Stimulated activated naive CD8-positive, alpha-beta T cell treated with anti-CD3 and anti-CD28 coated beads, Interleukin-15, Interleukin-2, amounts not matched to agents 100 U/mL and 50 U/mL, for 24 hours (primary cell): ENCODE data around the gene PICALM.
"Not testable (repeated sequence)": the region's sequence is repeated elsewhere in the genome, so short reads cannot be mapped to it uniquely, and the experiment has no call there.

Source experiments
- ATAC-seq: fragments of 150-1000 bp; cut with Tn5 transposase; one replicate; pipeline ENCODE4 v1.10.0; 2021
- DNase-seq: peaks from one replicate; pipeline ENCODE4 v3.0.0; 2021

The PICALM gene

DNA sequence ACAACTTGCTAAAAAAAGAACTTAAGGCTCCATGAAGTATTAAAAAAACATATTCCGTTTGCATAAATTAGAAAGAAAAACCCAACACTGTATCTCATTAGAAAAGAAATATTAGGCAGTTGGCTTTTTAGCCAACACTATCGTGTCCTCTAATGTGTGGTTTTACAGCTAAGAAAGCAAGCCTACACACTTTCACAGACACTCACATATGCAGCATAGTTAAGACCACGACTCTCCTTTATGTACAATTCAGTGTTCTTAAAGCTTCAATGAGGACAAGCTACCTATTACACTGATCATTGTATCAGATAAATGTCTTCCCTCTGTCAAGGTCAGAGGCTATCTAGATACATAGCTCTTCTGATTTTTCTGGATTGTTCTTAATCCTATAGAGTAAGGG, 80.1 kb downstream of the PICALM start:
- DNase-seq, result no peak
- no peak for ATAC-seq

DNA sequence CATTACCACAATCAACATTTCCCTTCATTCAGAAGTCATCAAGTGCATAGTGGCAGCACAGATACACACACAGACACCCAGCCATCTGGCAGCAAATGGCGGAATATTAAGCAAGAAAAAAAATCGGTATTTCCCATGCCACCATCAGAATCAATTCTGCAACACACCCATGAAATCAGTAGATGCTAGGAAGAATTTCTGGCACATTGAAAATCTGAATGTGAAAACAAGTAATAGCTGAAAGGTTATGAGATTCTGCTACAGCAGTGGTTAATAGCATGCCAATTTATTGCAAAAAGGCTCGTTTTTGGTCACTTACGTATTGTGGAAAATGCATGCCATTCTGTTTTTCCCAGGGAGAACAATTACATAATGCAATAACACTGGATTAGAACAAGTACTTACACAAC, 91.1 kb downstream of the PICALM start:
- DNase-seq (no peak), ATAC-seq (no peak)

DNA sequence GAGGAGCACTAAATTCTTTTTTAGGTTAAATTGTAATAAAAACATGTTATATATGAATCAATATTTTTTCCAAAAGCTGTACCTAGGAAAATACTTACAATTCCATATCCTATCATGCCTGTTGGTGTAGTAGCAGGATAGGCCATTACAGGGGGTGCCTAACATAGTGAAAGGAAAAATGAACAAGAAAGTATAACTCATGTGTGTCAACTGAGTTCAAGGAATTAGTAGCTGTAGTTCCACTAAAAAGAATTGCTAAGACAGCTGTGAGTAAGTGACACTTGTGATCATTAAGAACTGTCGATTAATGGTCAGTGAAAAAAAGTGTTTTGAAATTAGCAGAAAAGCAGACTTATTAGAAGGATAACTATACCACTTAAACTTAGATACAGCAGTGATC, 92.4 kb downstream of the PICALM start:
- DNase-seq (no peak), ATAC-seq (no peak)

DNA sequence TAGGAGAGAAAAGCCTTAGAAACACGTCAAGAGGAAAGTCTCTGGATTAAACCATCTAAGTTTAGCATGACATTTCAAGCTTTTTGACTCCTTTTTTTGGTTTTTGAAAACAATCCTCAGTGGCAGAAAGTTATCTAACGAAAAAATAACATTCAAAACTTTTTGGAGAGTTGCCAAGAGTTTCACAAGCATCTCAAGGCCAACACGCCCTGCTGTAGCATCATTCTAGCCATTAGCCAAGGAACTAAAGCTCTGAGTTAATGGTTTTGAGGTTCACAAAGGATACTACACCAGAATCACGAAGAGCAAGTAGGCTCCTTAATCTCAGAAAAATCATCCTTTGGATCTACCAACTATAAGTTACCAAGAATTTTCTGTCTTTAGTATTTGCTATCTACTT, 94.8 kb downstream of the PICALM start:
- ATAC-seq (no peak), DNase-seq (no peak)

DNA sequence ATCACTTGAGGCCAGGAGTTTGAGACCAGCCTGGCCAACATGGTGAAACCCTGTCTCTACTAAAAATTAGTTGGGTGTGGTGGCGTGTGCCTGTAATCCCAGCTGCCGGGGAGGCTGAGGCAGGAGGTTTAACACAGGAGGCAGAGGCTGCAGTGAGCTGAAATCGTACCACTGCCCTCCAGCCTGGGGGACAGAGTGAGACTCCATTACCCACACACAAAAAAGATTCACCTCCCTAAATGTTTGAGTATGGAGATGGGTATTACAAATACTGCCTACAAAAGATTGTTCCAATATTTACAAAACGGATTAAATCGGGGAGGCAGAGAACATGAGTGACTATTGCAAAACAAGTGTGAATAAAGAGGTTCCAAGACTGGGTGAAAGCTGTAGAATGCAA, 98.3 kb downstream of the PICALM start:
- ATAC-seq (no peak), DNase-seq (no peak)

DNA sequence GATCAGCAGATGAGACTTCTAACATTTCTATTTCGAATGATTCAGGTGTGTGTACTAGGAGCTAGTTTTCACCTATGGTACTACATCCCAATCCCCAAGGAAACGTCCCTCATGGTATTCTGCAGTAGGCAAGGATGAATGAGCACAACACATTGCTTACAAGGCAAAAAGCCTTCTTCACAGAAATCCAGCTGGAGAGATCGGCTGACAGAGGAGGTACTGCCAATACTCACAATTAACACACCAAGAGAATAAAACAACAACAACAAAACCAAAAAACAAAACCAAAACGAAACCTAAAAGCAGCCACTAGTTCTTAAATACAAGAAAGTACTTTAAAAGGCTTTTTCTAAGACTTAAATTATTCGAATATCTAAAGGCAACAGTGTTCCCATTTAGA, 101.4 kb downstream of the PICALM start:
- ATAC-seq (no peak), DNase-seq (no peak)

DNA sequence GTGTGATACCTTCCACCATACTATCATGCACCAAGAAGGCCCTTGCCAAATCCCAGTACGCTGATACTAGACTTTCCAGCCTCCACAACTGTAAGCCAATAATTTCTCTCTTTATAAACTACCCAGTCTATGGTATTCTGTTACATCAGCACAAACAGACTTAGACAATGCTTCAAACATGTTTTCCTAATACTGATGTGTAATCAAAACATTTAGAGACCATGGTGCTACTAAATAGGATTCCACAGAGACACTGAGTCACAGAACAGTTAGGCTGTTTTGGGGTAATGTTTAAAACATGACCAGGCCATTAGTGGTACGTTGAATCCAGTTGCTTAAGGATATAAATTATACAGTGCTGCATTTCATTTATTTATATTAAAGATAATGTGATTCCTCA, 103.7 kb downstream of the PICALM start:
- DNase-seq (no peak), ATAC-seq (no peak)

DNA sequence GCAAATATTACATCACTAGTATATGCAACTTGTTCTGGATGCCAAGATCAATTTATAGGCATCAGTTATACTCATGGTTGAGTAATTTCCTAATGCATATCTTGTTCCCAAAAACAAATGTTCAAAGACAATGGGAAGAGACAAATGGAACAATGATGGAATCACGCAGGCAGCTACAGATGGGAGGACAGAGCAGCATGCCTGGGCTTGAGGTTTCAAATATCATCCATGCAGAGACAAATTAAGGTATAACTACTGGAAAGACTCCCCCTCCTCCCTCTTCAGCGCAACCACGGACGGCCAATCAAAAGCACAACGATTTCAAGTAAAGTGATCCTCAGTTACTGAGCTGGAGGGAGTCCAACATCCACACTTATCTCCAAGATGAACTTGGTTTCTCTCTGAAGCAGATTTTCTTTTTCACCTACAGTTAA, 106.9 kb downstream of the PICALM start:
- DNase-seq, result no peak
- no peak for ATAC-seq

DNA sequence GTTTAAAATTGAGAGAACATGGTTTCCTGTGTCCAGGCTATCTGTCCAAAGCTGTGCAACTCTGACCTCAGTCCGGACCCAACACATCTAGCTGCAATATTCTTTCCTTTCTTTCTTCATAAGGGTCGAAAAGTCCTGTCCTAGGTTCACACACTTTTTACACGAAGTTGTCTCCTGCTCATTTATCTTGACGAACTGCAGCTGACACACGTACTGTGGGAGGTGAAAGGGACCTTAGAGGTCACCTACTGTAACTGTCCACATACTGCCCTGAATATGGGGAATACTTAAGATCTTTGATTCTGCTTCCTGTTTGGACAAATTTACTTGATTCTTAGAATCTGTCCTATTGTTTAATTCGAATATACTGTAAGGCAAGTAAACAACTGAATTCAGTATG, 107.8 kb downstream of the PICALM start:
- DNase-seq (no peak), ATAC-seq (no peak)

DNA sequence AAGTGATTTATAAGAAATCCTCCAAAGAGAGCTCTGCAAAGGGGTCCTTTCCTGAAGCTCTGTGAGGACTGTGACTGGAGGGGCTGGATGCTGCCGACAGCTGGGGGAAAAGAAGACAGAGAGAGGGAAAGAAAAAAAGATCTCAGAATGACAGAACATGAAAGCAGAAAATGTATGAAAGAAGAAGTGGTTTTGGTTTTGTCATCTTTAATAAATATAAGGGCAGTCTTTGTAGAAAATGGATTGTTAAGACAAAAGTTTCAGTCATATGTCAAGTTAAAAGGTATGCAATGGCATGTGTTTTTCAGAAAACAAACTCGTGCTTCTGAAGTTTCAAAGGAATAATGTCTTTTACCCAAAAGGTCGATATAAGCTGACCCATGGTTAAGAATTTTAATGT, 108.2 kb downstream of the PICALM start:
- ATAC-seq (no peak), DNase-seq (no peak)

DNA sequence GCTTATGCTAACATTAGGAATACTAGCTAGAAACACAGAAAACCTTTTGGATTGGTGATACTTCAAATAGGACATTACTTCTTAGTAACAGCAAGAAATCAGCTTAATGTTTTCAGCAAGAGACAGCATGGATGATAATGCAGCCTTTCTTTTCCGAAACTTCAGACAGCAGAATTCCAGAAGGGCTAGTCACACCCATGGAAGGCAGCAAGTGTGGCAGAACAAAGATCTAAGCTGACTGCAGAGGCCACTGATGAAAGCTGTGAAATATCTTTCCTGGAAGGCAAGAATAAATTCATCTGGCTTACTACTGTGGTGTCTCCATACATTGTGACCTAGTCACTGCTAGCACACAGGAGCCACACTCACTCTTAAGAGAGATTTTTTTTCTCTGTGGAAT, 113.4 kb downstream of the PICALM start:
- no peak for DNase-seq

DNA sequence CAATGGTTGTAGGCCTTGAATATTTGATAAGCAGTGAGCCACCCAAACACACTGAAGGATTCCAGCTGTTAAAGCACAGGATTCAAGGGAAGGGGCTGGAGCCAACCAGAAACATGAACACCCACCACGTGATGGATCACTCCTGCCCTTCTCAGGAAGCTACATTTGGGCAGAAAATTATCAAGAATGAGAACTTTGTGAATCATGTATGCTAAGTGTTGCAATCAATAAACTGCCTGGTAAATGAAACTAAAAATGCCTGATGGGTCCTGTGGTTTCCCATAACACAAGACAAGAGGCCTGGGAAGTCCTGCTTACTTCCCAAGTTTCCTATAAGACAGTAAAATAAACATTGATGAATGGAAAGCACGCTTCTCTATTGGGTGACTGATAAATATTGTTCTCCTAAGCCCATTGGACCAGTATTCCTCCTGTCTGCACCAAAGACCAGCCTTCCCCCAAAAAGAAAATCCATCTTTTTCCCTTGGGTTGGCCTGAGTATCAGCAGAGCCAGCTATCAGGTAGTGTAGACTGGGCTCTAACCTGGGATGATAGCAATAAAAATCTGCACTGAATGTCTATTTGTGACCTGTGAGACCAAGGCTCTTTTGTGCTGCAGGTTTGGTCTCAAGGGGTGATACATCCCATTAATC, 115.3 kb downstream of the PICALM start:
- DNase-seq (no peak), ATAC-seq (no peak)

More for the DNA sequence above, 113.4 kb downstream of the PICALM start:
- ATAC-seq, result no peak

DNA sequence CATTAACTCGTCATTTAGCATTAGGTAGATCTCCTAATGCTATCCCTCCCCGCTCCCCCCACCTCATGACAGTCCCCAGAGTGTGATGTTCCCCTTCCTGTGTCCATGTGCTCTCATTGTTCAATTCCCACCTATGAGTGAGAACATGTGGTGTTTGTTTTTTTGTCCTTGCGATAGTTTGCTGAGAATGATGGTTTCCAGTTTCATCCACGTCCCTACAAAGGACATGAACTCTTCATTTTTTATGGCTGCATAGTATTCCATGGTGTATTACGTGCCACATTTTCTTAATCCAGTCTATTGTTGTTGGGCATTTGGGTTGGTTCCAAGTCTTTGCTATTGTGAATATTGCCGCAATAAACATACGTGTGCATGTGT, 116.8 kb downstream of the PICALM start:
- not testable (repeated sequence) for ATAC-seq, DNase-seq

DNA sequence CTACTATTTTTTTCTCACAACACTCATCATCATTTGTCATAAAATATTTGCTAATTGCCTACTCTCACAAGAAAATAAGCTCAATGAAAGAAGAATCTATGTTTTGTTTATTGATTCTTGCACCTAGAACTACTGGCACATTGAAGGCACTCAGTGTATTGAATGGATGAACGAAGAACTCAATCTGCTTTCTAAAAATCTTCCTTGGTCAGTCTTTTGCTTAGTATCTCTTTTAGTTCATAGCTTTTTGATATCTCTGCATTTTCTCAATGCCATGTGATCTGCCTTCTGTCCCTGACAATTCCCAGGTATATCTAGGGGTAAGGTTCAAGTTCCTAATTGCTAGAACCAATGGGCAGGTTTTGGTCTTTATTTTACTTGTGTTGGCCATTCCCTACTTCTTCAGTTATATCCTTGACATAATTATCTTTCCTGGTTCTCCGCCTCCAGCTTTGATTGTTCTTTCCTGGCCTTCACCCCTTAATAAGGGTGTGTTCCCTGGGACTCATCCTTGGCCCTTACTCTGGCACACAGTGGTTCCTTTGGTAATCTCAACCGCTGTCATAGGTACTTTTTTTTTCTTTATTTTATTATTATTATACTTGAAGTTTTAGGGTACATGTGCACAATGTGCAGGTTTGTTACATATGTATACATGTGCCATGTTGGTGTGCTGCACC, 117.3 kb downstream of the PICALM start:
- DNase-seq, result no peak
- ATAC-seq, result no peak

DNA sequence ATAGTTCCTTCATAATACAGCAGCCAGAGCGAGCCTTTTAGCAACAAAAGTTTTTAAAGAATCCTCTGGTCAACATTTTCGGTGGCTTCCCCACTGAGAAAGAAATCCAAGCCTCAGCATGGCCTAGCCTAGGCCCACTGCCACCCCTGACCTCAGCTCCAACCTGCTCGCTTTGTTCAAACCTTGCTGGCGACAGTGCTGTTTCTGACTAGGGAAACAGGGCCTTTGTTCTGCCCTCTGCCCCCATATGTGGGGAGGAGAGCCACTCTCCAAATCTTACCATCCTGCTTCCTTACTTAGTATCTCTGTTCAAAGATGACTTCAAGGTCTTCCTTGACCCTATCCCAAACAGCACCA, 117.9 kb downstream of the PICALM start:
- DNase-seq (no peak), ATAC-seq (no peak)

DNA sequence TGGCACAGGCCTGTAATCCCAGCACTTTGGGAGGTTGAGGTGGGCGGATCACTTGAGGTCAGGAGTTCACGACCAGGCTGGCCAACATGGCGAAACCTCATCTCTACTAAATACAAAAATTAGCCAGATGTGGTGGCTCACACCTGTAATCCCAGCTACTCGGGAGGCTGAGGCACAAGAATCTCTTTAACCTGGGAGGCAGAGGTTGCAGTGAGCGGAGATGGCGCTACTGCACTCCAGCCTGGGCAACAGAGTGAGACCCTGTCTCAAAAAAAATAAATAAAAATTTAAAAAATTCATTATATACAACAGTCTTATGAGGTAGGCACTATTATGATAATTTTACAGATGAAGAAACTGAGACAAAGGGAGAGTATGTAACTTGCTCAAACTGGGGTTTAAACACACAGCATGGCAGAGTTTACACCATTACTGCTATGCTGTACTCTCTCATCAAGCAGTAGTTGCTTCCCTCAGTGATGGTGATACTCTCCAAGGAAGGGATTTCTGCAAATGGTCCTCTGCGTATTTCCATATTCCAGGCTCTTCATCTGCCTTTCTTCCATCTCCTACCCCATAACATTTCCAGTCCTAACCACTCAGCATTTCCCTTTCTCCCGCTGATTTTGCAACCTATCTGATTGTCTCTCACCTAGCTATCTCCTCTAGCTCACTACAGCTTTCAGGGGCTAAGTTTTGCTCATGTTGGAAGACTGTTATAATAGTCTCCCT, 118.4 kb downstream of the PICALM start:
- no peak for DNase-seq
- ATAC-seq, result no peak

DNA sequence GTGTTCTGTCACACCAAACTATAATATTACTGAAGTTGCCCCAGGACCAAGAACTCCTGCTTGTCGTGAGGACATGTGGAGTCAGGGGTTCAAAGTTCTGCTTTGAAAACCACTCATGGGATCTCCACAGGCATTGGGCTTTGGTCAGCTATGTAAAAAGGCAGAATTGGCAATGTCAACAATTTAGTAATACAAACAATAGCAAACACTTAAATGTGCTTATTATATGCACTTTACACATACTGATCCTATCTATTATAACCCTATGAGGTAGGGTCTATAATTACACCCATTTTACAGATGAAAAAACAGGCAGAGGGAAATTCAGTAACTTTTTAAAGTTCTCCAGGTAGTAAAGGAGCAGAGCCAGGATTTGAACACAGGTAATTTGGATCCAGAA, 119.1 kb downstream of the PICALM start:
- ATAC-seq, result no peak

DNA sequence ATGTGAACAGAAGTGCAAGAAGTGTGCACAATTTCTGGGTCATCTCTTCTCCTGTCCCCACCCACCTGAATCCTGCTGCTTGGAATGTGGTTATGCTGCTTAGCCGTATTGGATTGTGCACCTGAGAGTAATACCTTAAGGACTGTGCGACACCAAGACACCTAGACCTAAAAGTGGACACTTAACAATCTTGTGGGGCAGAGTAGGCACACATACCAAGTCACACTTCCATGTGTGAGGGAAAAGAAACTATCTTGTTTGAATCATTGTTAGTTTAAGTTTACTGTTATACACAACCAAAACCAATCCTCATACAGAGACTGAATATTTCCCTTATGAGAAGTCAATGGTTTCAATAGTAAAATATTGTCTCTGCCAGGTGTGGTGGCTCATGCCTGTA, 120.0 kb downstream of the PICALM start:
- ATAC-seq (peak; percentile 17), DNase-seq (no peak)

More for the DNA sequence above, 119.1 kb downstream of the PICALM start:
- DNase-seq, result no peak

DNA sequence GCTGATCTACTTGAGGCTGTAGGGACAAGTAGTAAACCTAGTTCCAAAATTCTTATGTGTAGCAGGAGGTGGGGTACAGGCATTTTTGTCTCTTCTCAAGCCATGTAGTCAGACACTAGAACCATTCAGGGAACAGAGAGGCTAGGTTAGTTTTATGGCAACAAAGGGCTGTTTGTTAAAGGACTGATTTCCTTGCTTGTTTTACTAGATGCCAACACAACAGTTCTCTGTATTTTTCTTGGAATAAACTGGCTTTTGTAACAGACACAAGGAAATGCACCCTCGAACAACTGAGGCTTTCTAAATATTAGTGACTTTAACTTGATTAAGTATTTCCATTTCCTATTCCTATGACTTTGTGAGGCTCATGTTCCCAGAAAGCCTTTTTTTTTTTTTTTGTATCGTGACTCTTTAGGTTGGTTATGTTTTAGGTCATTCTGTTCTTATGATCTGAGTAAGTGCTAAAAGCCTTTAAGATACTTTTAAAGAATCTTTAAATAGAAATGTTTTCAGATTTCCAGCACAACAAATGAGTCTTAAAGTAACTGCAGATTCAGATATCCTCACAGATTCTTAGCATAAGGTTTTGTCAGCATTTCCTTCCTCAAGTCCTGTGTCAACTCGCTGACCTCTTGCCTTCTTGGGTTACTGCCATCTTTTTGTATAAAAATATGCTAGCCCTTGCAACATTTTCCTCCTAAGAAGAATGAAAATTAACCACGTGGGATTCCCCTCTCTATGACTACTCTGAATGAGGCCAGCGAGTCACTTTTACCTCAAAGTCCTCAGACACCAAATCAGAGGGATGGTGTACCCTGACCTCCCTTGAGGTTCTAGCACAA, 121.2 kb downstream of the PICALM start:
- DNase-seq, result peak; percentile 35
- peak; percentile 93 for ATAC-seq

DNA sequence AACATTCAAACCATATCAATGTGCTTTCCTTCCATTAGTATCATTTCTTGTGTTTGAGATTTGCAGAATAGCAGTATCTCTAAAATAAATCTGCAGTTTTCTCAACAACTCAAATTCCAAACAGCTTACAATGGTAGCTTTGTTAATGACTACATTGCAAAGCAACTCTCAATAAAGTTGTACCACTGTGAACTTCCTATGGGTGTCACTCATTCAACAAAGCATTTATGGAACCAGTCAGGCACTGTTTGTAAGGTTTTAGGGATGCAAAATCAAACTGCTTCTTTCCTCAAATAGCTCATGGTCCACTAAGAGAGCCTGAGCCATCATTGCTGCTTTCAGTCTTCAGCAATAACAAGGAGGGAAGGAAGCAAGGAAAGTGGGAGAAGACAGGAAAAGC, 122.7 kb downstream of the PICALM start:
- no peak for ATAC-seq
- DNase-seq, result no peak

DNA sequence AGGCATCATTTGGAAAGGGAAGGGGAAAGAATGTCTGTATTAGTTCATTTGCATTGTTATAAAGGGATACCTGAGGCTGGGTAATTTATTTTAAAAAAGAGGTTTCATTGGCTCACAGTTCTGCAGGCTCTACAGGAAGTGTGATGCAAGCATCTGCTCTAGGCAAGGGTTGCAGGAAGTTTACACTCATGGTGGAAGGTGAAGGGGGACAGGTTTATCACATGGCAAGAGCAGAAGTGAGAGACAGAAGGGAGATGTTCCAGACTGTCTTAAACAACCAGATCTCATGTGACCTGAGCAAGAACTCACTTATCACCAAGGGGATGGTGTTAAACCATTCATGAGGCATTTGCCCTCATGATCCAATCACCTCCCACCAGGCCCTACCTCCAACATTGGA, 123.1 kb downstream of the PICALM start:
- DNase-seq (no peak), ATAC-seq (no peak)

DNA sequence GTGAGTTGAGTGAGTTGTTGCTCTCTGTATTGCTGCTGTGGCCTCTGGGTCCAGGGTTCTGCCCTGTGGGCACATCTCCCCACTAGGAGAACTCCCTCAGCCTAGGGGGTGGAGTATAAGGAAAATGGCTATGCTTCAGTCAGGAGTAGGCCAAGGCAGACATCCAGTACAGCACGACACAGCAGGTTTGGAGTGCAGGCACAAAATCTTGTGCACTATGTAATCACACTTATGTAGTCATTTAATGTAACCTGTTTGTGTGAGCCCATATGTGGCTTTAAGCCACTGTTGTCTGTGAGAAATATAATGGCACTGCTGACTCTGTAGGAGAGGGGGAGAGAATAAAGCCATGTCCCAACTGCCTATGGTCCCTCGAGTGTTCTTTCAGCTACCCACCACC, 123.6 kb downstream of the PICALM start:
- DNase-seq, result no peak
- ATAC-seq, result no peak
